Mesenchymal stem cell (in vitro differentiated cells and primary cell): ENCODE results near the gene IDS.

Experiments used
- DNase-seq: peaks from one replicate; pipeline ENCODE4 v3.0.0-alpha.2; 2013
- H2AFZ ChIP-seq: one replicate; pipeline ENCODE4 v1.6.1; 2013; ENCODE audit warnings: low read depth, mild to moderate bottlenecking, control low read depth, inconsistent platforms, low read length, moderate library complexity
- H2AK5ac ChIP-seq: 2 replicates; pipeline ENCODE4 v1.6.1; 2013; ENCODE audit warnings: low read length, moderate library complexity, mild to moderate bottlenecking, inconsistent platforms; ENCODE audit not compliant: severe bottlenecking
- H2BK120ac ChIP-seq: one replicate; pipeline ENCODE4 v1.6.1; 2013; ENCODE audit warnings: low read depth, mild to moderate bottlenecking, inconsistent platforms, low read length, moderate library complexity
- H2BK12ac ChIP-seq, 2 experiments: one replicate each; pipeline ENCODE4 v1.6.1; 2013; ENCODE audit warnings: inconsistent platforms in 2 of 2, low read length in 2 of 2, mild to moderate bottlenecking in 2 of 2, moderate library complexity in 2 of 2, control low read depth in 1 of 2
- H2BK15ac ChIP-seq: one replicate; pipeline ENCODE4 v1.6.1; 2013; ENCODE audit warnings: mild to moderate bottlenecking, low read depth, inconsistent platforms; ENCODE audit not compliant: poor library complexity, severe bottlenecking
- H2BK5ac ChIP-seq: 2 replicates; pipeline ENCODE4 v1.6.1; 2013; ENCODE audit warnings: low read depth, mild to moderate bottlenecking, low read length, control low read depth, inconsistent platforms; ENCODE audit not compliant: poor library complexity, severe bottlenecking
- H3K14ac ChIP-seq, 2 experiments: one replicate each; pipeline ENCODE4 v1.6.1; 2013; ENCODE audit warnings: inconsistent platforms in 2 of 2, low read length in 2 of 2, control low read depth in 1 of 2, mild to moderate bottlenecking in 1 of 2, moderate library complexity in 1 of 2
- H3K18ac ChIP-seq, 2 experiments: one replicate each; pipeline ENCODE4 v1.6.1; 2013; ENCODE audit warnings: inconsistent platforms in 2 of 2, low read length in 2 of 2, control low read depth in 1 of 2, low read depth in 1 of 2, mild to moderate bottlenecking in 1 of 2
- H3K23ac ChIP-seq, 2 experiments: one replicate each; pipeline ENCODE4 v1.6.1; 2013; ENCODE audit warnings: inconsistent platforms in 2 of 2, low read length in 2 of 2, mild to moderate bottlenecking in 2 of 2, moderate library complexity in 2 of 2, control low read depth in 1 of 2
- H3K27ac ChIP-seq: 2 replicates; pipeline ENCODE4 v1.5.1; 2013; ENCODE audit warnings: mild to moderate bottlenecking, moderate library complexity, low read length, control low read depth, inconsistent platforms; ENCODE audit not compliant: poor library complexity, severe bottlenecking
- H3K27me3 ChIP-seq, 2 experiments: 2 replicates each; pipeline versions ENCODE4 v1.6.1 to v1.7.0; 2013; ENCODE audit warnings: low read length in 2 of 2, mild to moderate bottlenecking in 2 of 2, moderate library complexity in 2 of 2, control low read depth in 1 of 2, inconsistent platforms in 1 of 2; ENCODE audit not compliant: control insufficient read depth in 1 of 2, insufficient read depth in 1 of 2
- H3K36me3 ChIP-seq, 2 experiments: 2 replicates each; pipeline versions ENCODE4 v1.6.1 to v1.7.0; 2013; ENCODE audit warnings: low read length in 2 of 2, control low read depth in 1 of 2, inconsistent platforms in 1 of 2, low read depth in 1 of 2, mild to moderate bottlenecking in 1 of 2; ENCODE audit not compliant: insufficient read depth in 2 of 2, control insufficient read depth in 1 of 2
- H3K4ac ChIP-seq, 2 experiments: one replicate each; pipeline ENCODE4 v1.6.1; 2013; ENCODE audit warnings: inconsistent platforms in 2 of 2, low read length in 2 of 2, mild to moderate bottlenecking in 2 of 2, moderate library complexity in 2 of 2, control low read depth in 1 of 2, low read depth in 1 of 2
- H3K4me1 ChIP-seq: 2 replicates; pipeline ENCODE4 v1.6.1; 2013; ENCODE audit warnings: low read depth, low read length, control low read depth; ENCODE audit not compliant: control insufficient read depth, insufficient read depth
- H3K4me2 ChIP-seq: 2 replicates; pipeline ENCODE4 v1.6.1; 2013; ENCODE audit warnings: low read length, mild to moderate bottlenecking, inconsistent platforms; ENCODE audit not compliant: poor library complexity, severe bottlenecking
- H3K4me3 ChIP-seq, 2 experiments: 2 replicates each; pipeline versions ENCODE4 v1.5.1 to v1.7.0; 2013; ENCODE audit warnings: low read length in 2 of 2, mild to moderate bottlenecking in 2 of 2, control low read depth in 1 of 2, low read depth in 1 of 2; ENCODE audit not compliant: insufficient read depth in 1 of 2
- H3K79me1 ChIP-seq: replicated peaks from 2 replicates; pipeline ENCODE4 v1.6.1; 2013; ENCODE audit warnings: mild to moderate bottlenecking, control low read depth, low read length, inconsistent platforms; ENCODE audit not compliant: poor library complexity, severe bottlenecking
- H3K9ac ChIP-seq: 2 replicates; pipeline ENCODE4 v1.7.0; 2013; ENCODE audit warnings: mild to moderate bottlenecking, low read length, moderate library complexity
- H3K9me3 ChIP-seq: 2 replicates; pipeline ENCODE4 v1.7.0; 2013; ENCODE audit warnings: mild to moderate bottlenecking, low read length; ENCODE audit not compliant: control insufficient read depth
- H4K8ac ChIP-seq: one replicate; pipeline ENCODE4 v1.6.1; 2013; ENCODE audit warnings: inconsistent platforms, mild to moderate bottlenecking, low read length, moderate library complexity
- H4K91ac ChIP-seq: one replicate; pipeline ENCODE4 v1.6.1; 2013; ENCODE audit warnings: mild to moderate bottlenecking, low read length, inconsistent platforms
- WGBS: methylation state at CpG from one replicate; pipeline ENCODE4 v1.1.7; 2013; ENCODE audit warnings: mixed read lengths; 5-methylcytosine and 5-hydroxymethylcytosine counted together

The IDS gene

DNA sequence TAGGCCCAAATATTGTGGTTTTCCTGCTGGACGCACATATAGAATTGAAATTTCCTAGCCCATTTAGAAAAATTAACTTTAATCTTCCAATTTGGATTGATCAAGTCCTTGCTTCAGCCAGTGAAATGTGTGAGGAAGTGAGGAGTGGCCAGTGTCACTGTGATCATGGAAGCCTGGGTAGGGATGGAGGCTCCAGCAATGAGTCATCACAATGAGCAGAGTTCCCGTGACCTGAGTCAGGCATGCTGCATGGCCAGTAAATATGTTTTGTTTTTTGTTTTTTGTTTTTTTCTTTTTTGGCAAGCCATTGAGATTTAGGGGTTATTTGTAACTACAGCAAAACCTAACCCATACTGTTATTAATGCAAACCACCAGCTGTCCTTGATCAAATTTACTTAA, 52.1 kb downstream of the IDS start:
- Histone ChIP-seq H3K9ac (no peak overlapping the region), H3K4me3 (no peak overlapping the region), H3K14ac (no peak overlapping the region), H3K27ac (no peak overlapping the region), H3K4me1 (peaks cover 1% of the 10 kb centered on the region), H3K18ac (no peak overlapping the region), H4K91ac (no peak overlapping the region), H3K79me1 (no peaks in the 10 kb centered on the region), H2BK12ac (no peak overlapping the region), H2BK15ac (no peak overlapping the region), H2BK5ac (no peak overlapping the region), H3K9me3 (peaks cover 14% of the 10 kb centered on the region), H3K27me3 (no peaks in the 10 kb centered on the region), H3K4ac (no peak overlapping the region), H3K4me2 (no peak overlapping the region), H2AFZ (no peak overlapping the region), H2BK120ac (no peak overlapping the region), H4K8ac (no peak overlapping the region), H3K36me3 (no peaks in the 10 kb centered on the region), H2AK5ac (no peak overlapping the region), H3K23ac (no peak overlapping the region)
- peak; percentile 62 for DNase-seq
- no CpG with 5 or more reads among the region's 2 CpGs for WGBS

DNA sequence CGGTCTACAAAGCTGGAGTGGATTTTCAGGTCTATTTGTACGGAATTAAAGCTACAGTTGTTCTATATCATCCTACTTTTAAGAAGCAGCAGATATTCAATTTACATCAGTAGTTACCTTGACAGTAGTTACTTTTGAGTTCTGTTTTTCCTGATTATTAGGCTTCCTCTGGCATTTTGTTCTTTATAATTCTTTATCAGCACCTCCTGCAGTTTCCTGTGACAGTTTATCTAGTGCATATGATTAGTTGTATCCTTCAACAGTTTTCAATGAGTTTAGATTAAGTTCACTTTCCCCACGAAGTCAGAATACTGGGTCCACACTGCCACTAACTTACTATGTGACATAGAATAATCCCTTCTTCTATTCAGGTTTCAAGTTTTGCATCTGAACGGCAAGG, 71.7 kb downstream of the IDS start:
- H4K8ac ChIP-seq: no peak overlapping the region
- H2AK5ac ChIP-seq: no peak overlapping the region
- H3K36me3 ChIP-seq: no peaks in the 10 kb centered on the region
- no peak overlapping the region for H3K27ac ChIP-seq
- H3K4me3 ChIP-seq: no peak overlapping the region
- no peak overlapping the region for H3K23ac ChIP-seq
- no peak overlapping the region for H3K14ac ChIP-seq
- DNase-seq: no peak
- H3K4me2 ChIP-seq: no peak overlapping the region
- no peak overlapping the region for H2AFZ ChIP-seq
- no peak overlapping the region for H2BK120ac ChIP-seq
- H2BK12ac ChIP-seq: no peak overlapping the region
- H3K79me1 ChIP-seq: no peaks in the 10 kb centered on the region
- no peak overlapping the region for H4K91ac ChIP-seq
- no peak overlapping the region for H2BK15ac ChIP-seq
- no peak overlapping the region for H2BK5ac ChIP-seq
- H3K18ac ChIP-seq: no peak overlapping the region
- H3K9ac ChIP-seq: no peak overlapping the region
- H3K4me1 ChIP-seq: no peaks in the 10 kb centered on the region
- H3K4ac ChIP-seq: no peak overlapping the region
- no peaks in the 10 kb centered on the region for H3K27me3 ChIP-seq
- 57% methylated on average over 1 of the region's 4 CpGs for WGBS
- peaks cover 13% of the 10 kb centered on the region for H3K9me3 ChIP-seq

GRCh38 chrX:149433051-149433450, 72.1 kb downstream of the IDS start:
- DNase-seq: no peak
- Histone ChIP-seq H3K23ac (no peak overlapping the region), H3K18ac (no peak overlapping the region), H2BK12ac (no peak overlapping the region), H4K91ac (no peak overlapping the region), H3K4me1 (no peaks in the 10 kb centered on the region), H3K27ac (no peak overlapping the region), H3K79me1 (no peaks in the 10 kb centered on the region), H2BK15ac (no peak overlapping the region), H2AFZ (no peak overlapping the region), H3K14ac (no peak overlapping the region), H3K9me3 (peaks cover 17% of the 10 kb centered on the region), H3K4me2 (no peak overlapping the region), H2BK120ac (no peak overlapping the region), H4K8ac (no peak overlapping the region), H3K9ac (no peak overlapping the region), H2AK5ac (no peak overlapping the region), H3K36me3 (no peaks in the 10 kb centered on the region), H3K4me3 (no peak overlapping the region), H3K27me3 (no peaks in the 10 kb centered on the region), H3K4ac (no peak overlapping the region), H2BK5ac (no peak overlapping the region)
- WGBS: 100% methylated on average over 2 of the region's 4 CpGs
